Measurements from ENCODE around the gene CELA3B.

DNA sequence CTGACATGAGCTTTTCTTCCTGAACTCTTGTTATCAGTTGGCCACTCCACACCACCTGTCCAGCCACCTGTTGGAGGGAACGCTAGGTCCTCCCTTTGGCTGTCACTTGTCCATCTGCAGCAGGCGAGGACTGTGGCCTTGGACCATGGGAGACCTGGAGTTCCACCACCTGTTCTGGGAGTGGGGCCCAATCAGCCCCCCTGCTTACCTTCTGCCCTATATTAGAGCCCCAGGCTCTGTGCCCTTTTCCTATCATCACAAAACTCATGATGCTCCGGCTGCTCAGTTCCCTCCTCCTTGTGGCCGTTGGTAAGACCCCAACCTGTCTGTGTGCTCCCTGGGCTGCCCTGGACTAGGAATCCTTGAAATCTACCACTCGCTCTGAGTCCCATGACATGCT is 24.6 kb downstream of the CELA3B start, which contains the start of gene CELA3A:
- no peak for TF ChIP-seq BACH1 (IDR thresholded peaks at IDR 0.05; ENCODE audit: low read length)
- no peak for TF ChIP-seq POLR2A (IDR thresholded peaks at IDR 0.05; ENCODE audit: control extremely low read depth in 1 of 2, low read depth in 2 of 2, low read length in 2 of 2)
- TF ChIP-seq, protein P1, sequence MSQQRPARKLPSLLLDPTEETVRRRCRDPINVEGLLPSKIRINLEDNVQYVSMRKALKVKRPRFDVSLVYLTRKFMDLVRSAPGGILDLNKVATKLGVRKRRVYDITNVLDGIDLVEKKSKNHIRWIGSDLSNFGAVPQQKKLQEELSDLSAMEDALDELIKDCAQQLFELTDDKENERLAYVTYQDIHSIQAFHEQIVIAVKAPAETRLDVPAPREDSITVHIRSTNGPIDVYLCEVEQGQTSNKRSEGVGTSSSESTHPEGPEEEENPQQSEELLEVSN (IDR thresholded peaks at IDR 0.05): no peak
- TF ChIP-seq GABPA (IDR thresholded peaks at IDR 0.05; ENCODE audit: borderline replicate concordance, insufficient read depth, low read length): no peak

Data from H1 (cell line).